Measurements from ENCODE around the gene SQOR. TPM values are rescaled to one million over a fixed set of nuclear protein-coding genes. Genes with fewer than 3 reads are reported as not detected.

Gene SQOR
- total RNA-seq, 1 donor from 2014 or later = 161 TPM

- peak; percentile 80 for DNase-seq
Observed at GRCh38 chr15:45714590-45715488, 80.0 kb downstream of the SQOR start.

- peak; percentile 33 for DNase-seq
Observed at GRCh38 chr15:45715528-45715927, 80.7 kb downstream of the SQOR start.

DNA sequence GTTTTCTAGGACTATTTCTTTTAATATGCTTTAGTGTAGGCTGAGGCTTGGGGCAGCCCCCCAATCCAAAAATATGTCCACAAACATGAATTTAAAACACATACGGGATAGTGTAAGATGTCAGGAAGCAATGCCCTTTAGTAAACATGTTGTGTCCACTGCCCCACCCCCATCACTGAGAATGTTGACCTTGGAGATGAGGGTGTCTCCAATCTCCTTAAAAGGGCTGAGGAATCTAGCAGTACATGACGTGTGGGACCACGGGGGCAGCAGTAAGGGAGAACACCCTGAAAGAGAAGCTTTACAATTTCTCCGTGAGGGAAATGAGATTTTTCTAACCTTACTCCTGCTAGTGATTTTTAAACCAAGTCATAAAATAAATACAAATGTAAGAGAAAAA, 84.7 kb downstream of the SQOR start:
- no peak for DNase-seq

GRCh38 chr15:45720183-45720582, 85.4 kb downstream of the SQOR start:
- no peak for DNase-seq

- no peak for DNase-seq
Observed at GRCh38 chr15:45728641-45729040, 93.8 kb downstream of the SQOR start.

- DNase-seq = no peak
Observed at GRCh38 chr15:45729141-45729540, 94.3 kb downstream of the SQOR start.

- no peak for DNase-seq
Observed at GRCh38 chr15:45731343-45731742, 96.5 kb downstream of the SQOR start.

GRCh38 chr15:45732662-45733061, 97.8 kb downstream of the SQOR start:
- no peak for DNase-seq

GRCh38 chr15:45734260-45734711, 99.5 kb downstream of the SQOR start:
- DNase-seq = no peak

Other genes starting within 250 kb of the SQOR start
- gene SLC30A4, start 112.3 kb upstream of the SQOR start, total RNA-seq = 7.1 and 8.8 TPM in 2 replicates
- 63.8 and 79.3 TPM in 2 replicates for gene BLOC1S6, start 47.6 kb upstream of the SQOR start, total RNA-seq

Data from dermis blood vessel endothelial cell (primary cell).